SK-N-SH (cell line): ENCODE measurements around the gene PIR. TPM values are rescaled to one million over a fixed set of nuclear protein-coding genes. Genes with fewer than 3 reads are reported as not detected.

ENCODE experiments used
- CTCF ChIA-PET: fragments of 300-600, 350-600 bp; formaldehyde crosslinking; extraction: SDS; loops from one replicate; lab custom pipeline; 2021; lab: Yijun Ruan, JAX
- POLR2A ChIA-PET: fragments of 350-600 bp; sonication (Branson Sonifier 250); formaldehyde crosslinking; extraction: SDS; loops from one replicate; lab custom pipeline; 2020; ENCODE audit warnings: antibody characterized with exemption, inconsistent platforms; lab: Yijun Ruan, JAX
- DNase-seq: peaks from one replicate; pipeline ENCODE4 v3.0.0; 2012
- H2AFZ ChIP-seq: fragments of 200-600 bp; sonication (generic); 2 replicates; pipeline ENCODE4 v1.8.1; 2016; ENCODE audit warnings: antibody characterized with exemption, mild to moderate bottlenecking, low read depth
- H3F3A ChIP-seq: fragments of 200-600 bp; sonication (generic); replicated peaks from 2 replicates; pipeline ENCODE3; 2016; ENCODE audit warnings: antibody characterized with exemption, mild to moderate bottlenecking; ENCODE audit not compliant: insufficient read depth
- H3K27ac ChIP-seq, 2 experiments: fragments of 200-500 bp in 1 of 2; fragments of 200-600 bp in 1 of 2; sonication (Bioruptor generic) in 1 of 2; sonication (generic), shearing (Covaris generic) in 1 of 2; 2 replicates each; pipeline versions ENCODE4 v1.5.1 to v1.6.1; 2014 to 2016; ENCODE audit warnings: low read depth in 2 of 2, inconsistent platforms in 1 of 2, low read length in 1 of 2, mild to moderate bottlenecking in 1 of 2, mixed read lengths in 1 of 2
- H3K27me3 ChIP-seq: fragments of 200-600 bp; sonication (generic), shearing (Covaris generic); 2 replicates; pipeline ENCODE4 v1.6.1; 2016; ENCODE audit warnings: mixed run types; ENCODE audit not compliant: insufficient read depth
- H3K36me3 ChIP-seq, 2 experiments: fragments of 200-500 bp in 1 of 2; fragments of 200-600 bp in 1 of 2; sonication (Bioruptor generic) in 1 of 2; sonication (generic) in 1 of 2; replicated peaks in 1 of 2; 2 replicates each; pipeline versions ENCODE3 to v1.5.1; 2014 to 2016; ENCODE audit warnings: low read length in 1 of 2, mild to moderate bottlenecking in 1 of 2; ENCODE audit not compliant: insufficient read depth in 2 of 2, control insufficient read depth in 1 of 2
- H3K4me1 ChIP-seq, 2 experiments: fragments of 200-500 bp in 1 of 2; fragments of 200-600 bp in 1 of 2; sonication (Bioruptor generic) in 1 of 2; sonication (generic), shearing (Covaris generic) in 1 of 2; 2 replicates each; pipeline versions ENCODE4 v1.5.1 to v1.6.1; 2014 to 2016; ENCODE audit warnings: low read depth in 1 of 2, low read length in 1 of 2, mixed run types in 1 of 2; ENCODE audit not compliant: insufficient read depth in 2 of 2, control insufficient read depth in 1 of 2
- H3K4me2 ChIP-seq: fragments of 200-600 bp; sonication (generic), shearing (Covaris generic); 2 replicates; pipeline ENCODE4 v1.6.1; 2017; ENCODE audit warnings: mixed run types
- H3K4me3 ChIP-seq, 2 experiments: fragments of 200-500 bp in 1 of 2; fragments of 200-600 bp in 1 of 2; sonication (Bioruptor generic) in 1 of 2; sonication (generic), shearing (Covaris generic) in 1 of 2; 2 replicates each; pipeline versions ENCODE4 v1.5.1 to v1.8.1; 2014 to 2016; ENCODE audit warnings: low read depth in 2 of 2, inconsistent platforms in 1 of 2, low read length in 1 of 2, mild to moderate bottlenecking in 1 of 2, mixed read lengths in 1 of 2, moderate library complexity in 1 of 2
- H3K79me2 ChIP-seq: fragments of 200-600 bp; sonication (generic); 2 replicates; pipeline ENCODE4 v1.8.1; 2017; ENCODE audit warnings: mild to moderate bottlenecking; ENCODE audit not compliant: insufficient read depth
- H3K9ac ChIP-seq: fragments of 200-600 bp; sonication (generic); 2 replicates; pipeline ENCODE4 v1.6.1; 2017; ENCODE audit warnings: mixed run types
- H3K9me2 ChIP-seq: fragments of 200-600 bp; sonication (generic); 2 replicates; pipeline ENCODE4 v1.6.1; 2017; ENCODE audit warnings: mixed run types
- H3K9me3 ChIP-seq: fragments of 200-600 bp; sonication (generic); 2 replicates; pipeline ENCODE4 v1.6.1; 2017; ENCODE audit warnings: mixed run types, mild to moderate bottlenecking, moderate library complexity
- H4K20me1 ChIP-seq: fragments of 200-600 bp; sonication (generic); 2 replicates; pipeline ENCODE4 v1.6.1; 2017; ENCODE audit warnings: mild to moderate bottlenecking, mixed run types; ENCODE audit not compliant: insufficient read depth
- CHD2 ChIP-seq: fragments of 150-350 bp; IDR thresholded peaks from 2 replicates; pipeline ENCODE4 v1.6.1; 2018; ENCODE audit warnings: low read length; ENCODE audit not compliant: partially characterized antibody
- EZH2phosphoT487 ChIP-seq: fragments of 200-600 bp; sonication (generic); IDR thresholded peaks from 2 replicates; pipeline ENCODE4 v1.6.1; 2017; ENCODE audit warnings: low read depth, mixed run types, mild to moderate bottlenecking, antibody characterized with exemption, moderate library complexity, borderline replicate concordance
- FOSL2 ChIP-seq: IDR thresholded peaks from 2 replicates; pipeline ENCODE4 v1.4.0; 2012; ENCODE audit warnings: low read depth, mild to moderate bottlenecking, moderate library complexity, borderline replicate concordance
- FOXM1 ChIP-seq: IDR thresholded peaks from 2 replicates; pipeline ENCODE4 v1.4.0; 2012; ENCODE audit warnings: low read depth, mild to moderate bottlenecking
- GABPA ChIP-seq: IDR thresholded peaks from 2 replicates; pipeline ENCODE4 v1.4.0; 2012; ENCODE audit warnings: low read depth, mild to moderate bottlenecking
- GATA2 ChIP-seq: sonication (generic); formaldehyde crosslinking; IDR thresholded peaks from 2 replicates; pipeline ENCODE4 v1.5.0; 2020; ENCODE audit warnings: mild to moderate bottlenecking, missing genetic modification reagents
- JUND ChIP-seq: IDR thresholded peaks from 2 replicates; pipeline ENCODE4 v1.4.0; 2012
- MEF2A ChIP-seq: IDR thresholded peaks from 2 replicates; pipeline ENCODE4 v1.4.0; 2012; ENCODE audit warnings: low read depth, borderline replicate concordance
- NFIC ChIP-seq: IDR thresholded peaks from 2 replicates; pipeline ENCODE4 v1.4.0; 2012; ENCODE audit warnings: borderline replicate concordance
- NRF1 ChIP-seq: IDR thresholded peaks from 2 replicates; pipeline ENCODE4 v1.6.1; 2012; ENCODE audit warnings: low read depth, mild to moderate bottlenecking, low read length
- POLR2AphosphoS5 ChIP-seq: IDR thresholded peaks from 2 replicates; pipeline ENCODE4 v1.6.1; 2012; ENCODE audit warnings: low read depth, low read length
- RAD21 ChIP-seq: IDR thresholded peaks from 2 replicates; pipeline ENCODE4 v1.6.1; 2012; ENCODE audit warnings: mild to moderate bottlenecking, low read length
- RCOR1 ChIP-seq: fragments of 150-350 bp; IDR thresholded peaks from 2 replicates; pipeline ENCODE4 v1.6.1; 2017; ENCODE audit warnings: antibody characterized with exemption, low read length
- RFX5 ChIP-seq: IDR thresholded peaks from 2 replicates; pipeline ENCODE4 v1.6.1; 2012; ENCODE audit warnings: mild to moderate bottlenecking, improper control_type of control experiment, low read length
- RXRA ChIP-seq: IDR thresholded peaks from 2 replicates; pipeline ENCODE4 v1.4.0; 2012; ENCODE audit warnings: low read depth, mild to moderate bottlenecking, borderline replicate concordance
- TAF1 ChIP-seq: IDR thresholded peaks from 2 replicates; pipeline ENCODE4 v1.6.1; 2012; ENCODE audit warnings: low read depth, mild to moderate bottlenecking, low read length, moderate library complexity, borderline replicate concordance
- TCF12 ChIP-seq: IDR thresholded peaks from 2 replicates; pipeline ENCODE4 v1.4.0; 2012
- TEAD4 ChIP-seq: IDR thresholded peaks from 2 replicates; pipeline ENCODE4 v1.4.0; 2012; ENCODE audit warnings: mild to moderate bottlenecking, borderline replicate concordance; ENCODE audit not compliant: insufficient read depth
- YY1 ChIP-seq: IDR thresholded peaks from 2 replicates; pipeline ENCODE4 v1.4.0; 2012; ENCODE audit warnings: low read depth, mild to moderate bottlenecking
- WGBS: methylation state at CpG from one replicate; pipeline ENCODE4 v1.1.6; 2017; ENCODE audit warnings: low lambda C conversion rate; 5-methylcytosine and 5-hydroxymethylcytosine counted together
- polyA plus RNA-seq, 3 experiments: library from polyadenylated mRNA; depleted of rRNA; stranded (reverse); fragments of >200 nt; gene quantifications; 2 replicates each; pipeline ENCODE4 v1.2.3, GENCODE V29; 2012
- TF ChIP-seq, protein P1 (sequence below): fragments of 150-350 bp; IDR thresholded peaks from 2 replicates; pipeline ENCODE4 v1.6.1; 2017; ENCODE audit warnings: antibody characterized with exemption, low read length, low read depth, borderline replicate concordance
- TF ChIP-seq, protein P2 (sequence below): IDR thresholded peaks from 2 replicates; pipeline ENCODE4 v1.4.0; 2012; ENCODE audit warnings: low read depth, borderline replicate concordance
- TF ChIP-seq, protein P3 (sequence below): fragments of 200-600 bp; sonication (generic); IDR thresholded peaks from 2 replicates; pipeline ENCODE4 v1.6.1; 2017; ENCODE audit warnings: antibody characterized with exemption, mild to moderate bottlenecking, moderate library complexity

PIR gene
- polyA plus RNA-seq, 1 of the 3 experiments (the other 2 are of a cell fraction), result 12.3 TPM

DNA sequence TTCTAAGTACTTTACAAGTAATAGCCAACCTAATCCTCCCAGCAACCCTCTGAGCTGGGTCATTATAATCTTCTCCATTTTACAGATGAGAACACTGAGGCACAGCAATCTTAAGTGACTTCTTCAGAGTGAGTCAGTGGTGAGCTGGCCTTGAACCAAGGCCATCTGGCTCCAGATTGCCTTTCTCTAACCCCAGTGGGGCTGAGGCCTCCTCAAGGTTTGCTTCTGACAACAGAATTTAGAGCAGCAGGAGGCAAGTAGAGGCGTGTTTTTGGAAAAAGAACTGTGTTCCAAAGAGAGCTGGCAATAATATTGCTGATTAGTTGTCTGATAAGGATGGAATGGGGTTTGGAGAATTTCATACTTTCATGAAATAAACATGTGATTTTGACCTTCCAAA is 41.2 kb downstream of the PIR start (continued):
- TF ChIP-seq POLR2AphosphoS5, result no peak
- TF ChIP-seq GATA2 (CRISPR knock-in tag), result no peak
- TF ChIP-seq, protein P1, sequence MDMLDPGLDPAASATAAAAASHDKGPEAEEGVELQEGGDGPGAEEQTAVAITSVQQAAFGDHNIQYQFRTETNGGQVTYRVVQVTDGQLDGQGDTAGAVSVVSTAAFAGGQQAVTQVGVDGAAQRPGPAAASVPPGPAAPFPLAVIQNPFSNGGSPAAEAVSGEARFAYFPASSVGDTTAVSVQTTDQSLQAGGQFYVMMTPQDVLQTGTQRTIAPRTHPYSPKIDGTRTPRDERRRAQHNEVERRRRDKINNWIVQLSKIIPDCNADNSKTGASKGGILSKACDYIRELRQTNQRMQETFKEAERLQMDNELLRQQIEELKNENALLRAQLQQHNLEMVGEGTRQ, result no peak
- TF ChIP-seq FOSL2, result no peak
- 0 out of 2 replicates have a peak, but pooled peaks have one; percentile 9 for TF ChIP-seq JUND
- TF ChIP-seq TCF12, result peak; percentile 70
- TF ChIP-seq YY1, result no peak

DNA sequence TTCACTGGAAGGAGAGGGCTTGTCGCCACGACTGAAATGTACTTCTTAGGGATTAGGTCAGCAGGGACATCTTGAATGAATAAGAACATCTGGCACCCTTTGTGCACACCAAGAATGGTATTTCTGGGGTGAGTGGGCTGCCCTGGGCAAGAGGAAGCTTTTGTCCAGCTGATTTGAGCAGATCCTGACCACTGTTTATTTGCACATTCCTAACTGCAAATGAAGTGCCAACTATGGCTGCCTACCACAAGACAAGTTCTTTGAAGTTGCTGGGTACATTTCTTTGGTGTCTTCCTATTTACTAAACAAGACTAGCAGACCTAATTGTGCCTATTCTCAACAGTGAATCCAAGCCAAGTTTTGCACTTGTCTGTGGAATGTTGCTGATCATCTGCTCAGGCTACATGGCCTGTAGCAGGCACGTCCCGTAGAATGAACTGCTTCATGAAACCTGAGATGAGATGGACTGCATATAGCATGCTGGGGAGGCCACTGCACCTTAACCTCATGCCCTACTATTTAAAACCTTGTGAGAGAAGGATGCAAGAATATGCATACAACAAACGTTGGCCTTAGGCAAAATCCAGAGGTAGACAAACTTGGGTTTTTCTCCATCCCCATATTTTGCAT is 45.0 kb downstream of the PIR start:
- no peaks in the 10 kb centered on the region for H3K36me3 ChIP-seq
- CTCF ChIA-PET, result interaction anchor here (1.3 to 1.7 kb wide), 2 partner anchors 10 to 22 kb away, joined by 4 read pairs; no protein-coding TSS in a partner anchor
- no peaks in the 10 kb centered on the region for H3K27me3 ChIP-seq
- H3K9me3 ChIP-seq, result no peaks in the 10 kb centered on the region
- H3F3A ChIP-seq, result no peaks in the 10 kb centered on the region
- 48% methylated on average over 5 of the region's 5 CpGs for WGBS
- peaks cover 0 to 14% of the 10 kb centered on the region in 2 experiments; a peak in 2 of 4 replicates for H3K4me1 ChIP-seq
- no peak overlapping the region for H3K4me2 ChIP-seq
- H3K27ac ChIP-seq, result peak overlapping the region in 1 of 2 experiments; percentile 79; a peak in 2 of 4 replicates
- no peak overlapping the region for H2AFZ ChIP-seq
- no peaks in the 10 kb centered on the region for H4K20me1 ChIP-seq
- no peaks in the 10 kb centered on the region for H3K9me2 ChIP-seq
- no peak overlapping the region for H3K4me3 ChIP-seq
- no peaks in the 10 kb centered on the region for H3K79me2 ChIP-seq
- DNase-seq, result no peak
- H3K9ac ChIP-seq, result no peak overlapping the region
- TF ChIP-seq TCF12 (peak; percentile 57), GATA2 (CRISPR knock-in tag) (no peak), TAF1 (no peak), EZH2phosphoT487 (no peak), NFIC (no peak), GABPA (no peak), MEF2A (no peak)
- POLR2A ChIA-PET, result no interaction called here

DNA sequence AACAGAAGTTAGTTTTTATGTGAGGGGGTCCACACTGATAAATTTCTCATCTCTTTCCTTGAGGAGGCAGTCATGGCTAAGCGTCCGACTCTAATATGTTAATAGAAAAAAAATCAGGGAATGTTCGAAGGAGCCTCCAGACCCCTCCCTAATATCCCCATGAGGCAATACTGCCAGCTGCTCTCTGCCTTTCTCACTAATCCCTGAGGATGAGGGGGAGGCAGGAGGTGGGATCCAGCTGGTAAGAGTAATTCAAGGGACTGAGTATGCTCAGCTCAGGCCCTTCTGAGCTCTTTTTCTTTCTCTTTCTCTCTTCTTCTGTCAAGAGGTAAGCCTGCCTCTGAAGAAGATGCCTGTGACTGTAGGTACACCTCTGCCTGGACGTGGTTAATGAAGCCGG is 51.7 kb downstream of the PIR start:
- H3K9me2 ChIP-seq, result no peaks in the 10 kb centered on the region
- no peak overlapping the region for H2AFZ ChIP-seq
- H3K36me3 ChIP-seq, result no peaks in the 10 kb centered on the region
- no peak for DNase-seq
- WGBS, result 76% methylated on average over 5 of the region's 5 CpGs
- H3K27ac ChIP-seq, result no peak overlapping the region; a peak in 1 of 4 replicates
- no peak overlapping the region for H3K4me2 ChIP-seq
- no peak overlapping the region for H3K9ac ChIP-seq
- ChIA-PET POLR2A (no interaction called here), CTCF (interaction anchor here (0.9 kb wide), 1 partner anchor 11 kb away, joined by 3 read pairs; no protein-coding TSS in a partner anchor)
- H3K27me3 ChIP-seq, result no peaks in the 10 kb centered on the region
- no peaks in the 10 kb centered on the region for H3F3A ChIP-seq
- H3K9me3 ChIP-seq, result no peaks in the 10 kb centered on the region
- H3K4me3 ChIP-seq, result no peak overlapping the region
- H3K79me2 ChIP-seq, result no peaks in the 10 kb centered on the region
- peaks cover 0 to 4% of the 10 kb centered on the region in 2 experiments; a peak in 1 of 4 replicates for H3K4me1 ChIP-seq
- no peaks in the 10 kb centered on the region for H4K20me1 ChIP-seq
- TF ChIP-seq RFX5, result no peak
- TF ChIP-seq RCOR1, result no peak
- no peak for TF ChIP-seq NFIC
- TF ChIP-seq, protein P2, sequence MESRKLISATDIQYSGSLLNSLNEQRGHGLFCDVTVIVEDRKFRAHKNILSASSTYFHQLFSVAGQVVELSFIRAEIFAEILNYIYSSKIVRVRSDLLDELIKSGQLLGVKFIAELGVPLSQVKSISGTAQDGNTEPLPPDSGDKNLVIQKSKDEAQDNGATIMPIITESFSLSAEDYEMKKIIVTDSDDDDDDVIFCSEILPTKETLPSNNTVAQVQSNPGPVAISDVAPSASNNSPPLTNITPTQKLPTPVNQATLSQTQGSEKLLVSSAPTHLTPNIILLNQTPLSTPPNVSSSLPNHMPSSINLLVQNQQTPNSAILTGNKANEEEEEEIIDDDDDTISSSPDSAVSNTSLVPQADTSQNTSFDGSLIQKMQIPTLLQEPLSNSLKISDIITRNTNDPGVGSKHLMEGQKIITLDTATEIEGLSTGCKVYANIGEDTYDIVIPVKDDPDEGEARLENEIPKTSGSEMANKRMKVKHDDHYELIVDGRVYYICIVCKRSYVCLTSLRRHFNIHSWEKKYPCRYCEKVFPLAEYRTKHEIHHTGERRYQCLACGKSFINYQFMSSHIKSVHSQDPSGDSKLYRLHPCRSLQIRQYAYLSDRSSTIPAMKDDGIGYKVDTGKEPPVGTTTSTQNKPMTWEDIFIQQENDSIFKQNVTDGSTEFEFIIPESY, result no peak
- TF ChIP-seq TAF1, result no peak
- no peak for TF ChIP-seq RXRA
- no peak for TF ChIP-seq RAD21
- TF ChIP-seq CHD2, result no peak
- TF ChIP-seq FOXM1, result no peak
- TF ChIP-seq, protein P3, sequence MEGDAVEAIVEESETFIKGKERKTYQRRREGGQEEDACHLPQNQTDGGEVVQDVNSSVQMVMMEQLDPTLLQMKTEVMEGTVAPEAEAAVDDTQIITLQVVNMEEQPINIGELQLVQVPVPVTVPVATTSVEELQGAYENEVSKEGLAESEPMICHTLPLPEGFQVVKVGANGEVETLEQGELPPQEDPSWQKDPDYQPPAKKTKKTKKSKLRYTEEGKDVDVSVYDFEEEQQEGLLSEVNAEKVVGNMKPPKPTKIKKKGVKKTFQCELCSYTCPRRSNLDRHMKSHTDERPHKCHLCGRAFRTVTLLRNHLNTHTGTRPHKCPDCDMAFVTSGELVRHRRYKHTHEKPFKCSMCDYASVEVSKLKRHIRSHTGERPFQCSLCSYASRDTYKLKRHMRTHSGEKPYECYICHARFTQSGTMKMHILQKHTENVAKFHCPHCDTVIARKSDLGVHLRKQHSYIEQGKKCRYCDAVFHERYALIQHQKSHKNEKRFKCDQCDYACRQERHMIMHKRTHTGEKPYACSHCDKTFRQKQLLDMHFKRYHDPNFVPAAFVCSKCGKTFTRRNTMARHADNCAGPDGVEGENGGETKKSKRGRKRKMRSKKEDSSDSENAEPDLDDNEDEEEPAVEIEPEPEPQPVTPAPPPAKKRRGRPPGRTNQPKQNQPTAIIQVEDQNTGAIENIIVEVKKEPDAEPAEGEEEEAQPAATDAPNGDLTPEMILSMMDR, result no peak
- no peak for TF ChIP-seq TEAD4
- no peak for TF ChIP-seq NRF1
